NCI-H1436 (cell line): ENCODE measurements around the gene NGRN.

Experiments used
- DNase-seq: peaks from one replicate; lab custom pipeline; 2025; lab: John Stamatoyannopoulos, UW

The NGRN gene

GRCh38 chr15:90265271-90266060 lies at the start of gene NGRN:
NGRN (plus strand) TSS chr15:90265672; CDS start chr15:90265713, 41 bp downstream.
- peak; percentile 78 for DNase-seq

- no peak for DNase-seq
Measured at GRCh38 chr15:90217671-90218394, 47.6 kb upstream of the NGRN start.

GRCh38 chr15:90219421-90220141 lies 45.9 kb upstream of the NGRN start:
- DNase-seq, result peak; percentile 24

GRCh38 chr15:90221246-90221900 lies 44.1 kb upstream of the NGRN start:
- peak; percentile 34 for DNase-seq

GRCh38 chr15:90222547-90222946 lies 42.9 kb upstream of the NGRN start:
- no peak for DNase-seq

- DNase-seq, result no peak
Measured at GRCh38 chr15:90223441-90224165, 41.9 kb upstream of the NGRN start.

- no peak for DNase-seq
Measured at GRCh38 chr15:90225047-90225446, 40.4 kb upstream of the NGRN start.

GRCh38 chr15:90225504-90226234 lies 39.8 kb upstream of the NGRN start:
- DNase-seq, result no peak

- no peak for DNase-seq
Measured at GRCh38 chr15:90227336-90227735, 38.1 kb upstream of the NGRN start.

GRCh38 chr15:90227816-90228772 lies 37.4 kb upstream of the NGRN start:
- no peak for DNase-seq

- no peak for DNase-seq
Measured at GRCh38 chr15:90228960-90229359, 36.5 kb upstream of the NGRN start.

GRCh38 chr15:90230071-90230494 lies 35.4 kb upstream of the NGRN start:
- DNase-seq, result no peak

- DNase-seq, result no peak
Measured at GRCh38 chr15:90230610-90231009, 34.9 kb upstream of the NGRN start.

GRCh38 chr15:90231028-90232017 lies 34.1 kb upstream of the NGRN start:
- no peak for DNase-seq

GRCh38 chr15:90232196-90232595 lies 33.3 kb upstream of the NGRN start:
- no peak for DNase-seq

GRCh38 chr15:90232941-90233386 lies 32.5 kb upstream of the NGRN start:
- DNase-seq, result no peak

- peak; percentile 91 for DNase-seq
Measured at GRCh38 chr15:90233387-90234095, 31.9 kb upstream of the NGRN start, which contains the start of gene CIB1. CIB1 (minus strand) TSS chr15:90233941; CDS start chr15:90233885, 56 bp downstream.
